HG03045 (cell line): Measurements from ENCODE around the gene SLC10A3.

Experiments
- ATAC-seq: cut with Tn5 transposase; IDR thresholded peaks from one replicate; pipeline ENCODE4 v1.9.1; 2021; ENCODE audit warnings: mild to moderate bottlenecking, moderate library complexity; ENCODE audit not compliant: unreplicated experiment

The SLC10A3 gene

DNA sequence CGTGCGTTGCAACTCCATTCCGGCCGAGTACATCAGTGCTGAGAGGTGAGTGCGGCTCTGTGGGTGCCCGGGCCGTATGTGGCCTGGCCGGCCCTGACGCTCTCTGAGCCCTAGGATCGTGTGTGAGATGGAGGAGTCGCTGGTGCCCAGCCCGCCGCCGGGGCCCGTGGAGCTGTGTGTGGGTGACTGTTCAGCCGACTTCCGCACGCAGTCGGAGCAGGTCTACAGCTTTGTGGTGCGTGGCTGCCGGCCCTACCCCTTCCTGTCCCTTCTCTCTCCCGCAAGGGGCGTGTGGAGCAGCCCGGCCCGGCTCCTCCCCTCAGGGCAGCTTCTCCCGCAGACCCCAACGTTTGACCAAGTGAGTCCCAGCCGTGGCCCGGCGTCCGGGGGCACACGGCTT is 24.4 kb downstream of the SLC10A3 start:
- ATAC-seq, result no peak

DNA sequence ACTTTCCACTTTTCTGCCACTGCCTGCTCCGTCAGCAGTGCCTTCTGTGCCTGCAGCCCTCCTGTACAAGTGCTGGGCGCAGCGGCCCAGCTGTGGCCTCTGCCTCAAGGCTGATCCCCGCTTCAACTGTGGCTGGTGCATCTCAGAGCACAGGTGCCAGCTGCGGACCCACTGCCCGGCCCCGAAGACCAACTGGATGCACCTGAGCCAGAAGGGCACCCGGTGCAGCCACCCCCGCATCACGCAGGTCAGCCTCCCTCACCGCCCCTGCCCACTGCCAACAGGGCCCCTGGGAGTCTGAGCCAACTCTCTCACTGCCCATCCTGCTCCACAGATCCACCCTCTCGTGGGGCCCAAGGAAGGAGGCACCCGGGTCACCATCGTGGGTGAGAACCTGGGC is 24.8 kb downstream of the SLC10A3 start:
- ATAC-seq, result no peak

DNA sequence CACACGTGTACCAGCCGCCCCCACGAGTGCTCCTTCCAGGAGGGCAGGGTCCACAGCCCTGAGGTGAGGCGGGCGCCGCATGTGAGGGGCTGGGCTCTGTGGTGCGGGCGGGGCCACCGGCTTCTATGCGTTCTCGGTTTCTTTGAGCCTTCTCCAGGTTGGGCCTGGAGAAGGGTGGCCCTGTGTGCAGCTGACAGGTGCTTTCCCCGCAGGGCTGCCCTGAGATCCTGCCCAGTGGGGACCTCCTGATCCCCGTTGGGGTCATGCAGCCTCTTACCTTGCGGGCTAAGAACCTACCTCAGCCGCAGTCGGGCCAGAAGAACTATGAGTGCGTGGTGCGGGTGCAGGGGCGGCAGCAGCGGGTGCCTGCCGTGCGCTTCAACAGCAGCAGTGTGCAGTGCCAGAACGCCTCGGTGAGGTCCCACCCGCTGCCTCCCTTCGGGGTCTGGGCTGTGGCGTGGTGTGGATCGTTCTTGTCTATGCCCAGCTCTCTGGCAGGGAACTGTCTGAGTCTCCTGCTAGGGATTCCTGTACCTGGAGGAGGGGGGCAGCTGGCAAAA is 25.5 kb downstream of the SLC10A3 start:
- no peak for ATAC-seq

DNA sequence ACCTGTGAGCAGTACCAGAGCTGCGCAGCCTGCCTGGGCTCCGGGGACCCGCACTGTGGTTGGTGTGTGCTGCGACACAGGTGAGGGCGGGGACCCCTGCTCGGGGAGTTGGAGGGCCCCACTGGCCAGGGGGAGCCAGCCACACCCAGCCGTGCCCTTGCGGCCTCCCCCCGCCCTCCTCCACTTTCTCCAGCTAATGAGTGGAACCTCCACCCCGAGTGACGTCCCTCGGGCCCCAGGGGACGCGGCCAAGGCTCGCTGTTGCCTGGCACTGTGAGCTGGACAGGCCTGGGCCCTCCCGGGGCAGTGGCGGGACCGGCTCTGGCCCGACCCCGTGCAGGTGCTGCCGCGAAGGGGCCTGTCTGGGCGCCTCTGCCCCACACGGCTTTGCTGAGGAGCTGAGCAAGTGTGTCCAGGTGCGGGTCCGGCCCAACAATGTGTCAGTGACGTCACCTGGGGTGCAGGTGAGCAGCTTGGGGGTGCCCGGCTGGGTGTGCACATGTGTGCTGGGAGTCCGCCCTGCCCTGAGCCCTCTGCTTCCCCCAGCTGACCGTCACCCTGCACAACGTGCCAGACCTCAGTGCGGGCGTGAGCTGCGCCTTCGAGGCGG is 26.7 kb downstream of the SLC10A3 start:
- no peak for ATAC-seq

DNA sequence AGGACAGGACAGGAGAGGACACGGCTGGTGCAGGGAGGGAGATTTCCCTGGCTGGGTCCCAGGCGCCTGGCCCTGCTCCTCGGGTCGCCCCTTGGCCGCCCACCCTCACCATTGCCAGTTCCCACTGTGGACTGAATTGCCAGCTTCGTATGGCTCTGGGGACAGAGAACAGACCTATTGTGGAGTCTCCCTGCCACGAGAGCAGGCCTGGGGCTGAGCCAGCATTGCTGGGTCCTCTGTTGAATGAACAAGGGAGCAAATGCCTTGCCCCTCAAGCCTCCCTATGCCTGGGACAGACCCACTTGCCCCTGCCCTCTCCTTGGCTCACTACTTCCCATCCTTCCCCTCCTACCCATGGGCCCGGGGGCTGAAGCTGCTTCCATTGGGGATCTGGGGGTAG is 28.0 kb downstream of the SLC10A3 start:
- no peak for ATAC-seq

DNA sequence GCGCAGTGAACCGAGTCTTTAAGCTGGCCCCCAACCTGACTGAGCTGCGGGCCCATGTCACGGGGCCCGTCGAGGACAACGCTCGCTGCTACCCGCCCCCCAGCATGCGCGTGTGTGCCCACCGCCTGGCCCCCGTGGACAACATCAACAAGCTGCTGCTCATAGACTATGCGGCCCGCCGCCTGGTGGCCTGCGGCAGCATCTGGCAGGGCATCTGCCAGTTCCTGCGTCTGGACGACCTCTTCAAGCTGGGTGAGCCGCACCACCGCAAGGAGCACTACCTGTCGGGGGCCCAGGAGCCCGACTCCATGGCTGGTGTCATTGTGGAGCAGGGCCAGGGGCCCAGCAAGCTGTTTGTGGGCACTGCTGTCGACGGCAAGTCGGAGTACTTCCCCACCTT is 30.1 kb downstream of the SLC10A3 start:
- ATAC-seq, result no peak

DNA sequence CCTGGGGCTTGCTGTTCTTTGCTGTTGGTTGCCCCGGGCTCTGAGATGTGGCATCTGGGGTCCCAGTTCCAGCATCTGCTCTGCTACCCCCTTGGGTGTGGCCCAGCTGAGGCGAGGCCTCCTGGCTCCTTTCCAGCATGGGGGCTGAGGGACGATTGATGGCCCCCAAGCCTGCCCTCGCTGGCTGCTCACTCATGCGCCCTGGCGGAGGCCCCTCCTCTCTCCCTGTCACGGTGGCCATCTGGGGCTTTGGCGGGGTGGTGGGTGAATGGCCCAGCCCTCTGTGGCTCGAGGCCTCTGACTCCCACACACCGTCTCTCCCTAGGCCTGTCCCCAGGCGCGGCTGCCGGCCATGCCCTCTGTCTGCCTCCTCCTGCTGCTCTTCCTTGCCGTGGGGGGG is 30.6 kb downstream of the SLC10A3 start:
- ATAC-seq, result no peak

DNA sequence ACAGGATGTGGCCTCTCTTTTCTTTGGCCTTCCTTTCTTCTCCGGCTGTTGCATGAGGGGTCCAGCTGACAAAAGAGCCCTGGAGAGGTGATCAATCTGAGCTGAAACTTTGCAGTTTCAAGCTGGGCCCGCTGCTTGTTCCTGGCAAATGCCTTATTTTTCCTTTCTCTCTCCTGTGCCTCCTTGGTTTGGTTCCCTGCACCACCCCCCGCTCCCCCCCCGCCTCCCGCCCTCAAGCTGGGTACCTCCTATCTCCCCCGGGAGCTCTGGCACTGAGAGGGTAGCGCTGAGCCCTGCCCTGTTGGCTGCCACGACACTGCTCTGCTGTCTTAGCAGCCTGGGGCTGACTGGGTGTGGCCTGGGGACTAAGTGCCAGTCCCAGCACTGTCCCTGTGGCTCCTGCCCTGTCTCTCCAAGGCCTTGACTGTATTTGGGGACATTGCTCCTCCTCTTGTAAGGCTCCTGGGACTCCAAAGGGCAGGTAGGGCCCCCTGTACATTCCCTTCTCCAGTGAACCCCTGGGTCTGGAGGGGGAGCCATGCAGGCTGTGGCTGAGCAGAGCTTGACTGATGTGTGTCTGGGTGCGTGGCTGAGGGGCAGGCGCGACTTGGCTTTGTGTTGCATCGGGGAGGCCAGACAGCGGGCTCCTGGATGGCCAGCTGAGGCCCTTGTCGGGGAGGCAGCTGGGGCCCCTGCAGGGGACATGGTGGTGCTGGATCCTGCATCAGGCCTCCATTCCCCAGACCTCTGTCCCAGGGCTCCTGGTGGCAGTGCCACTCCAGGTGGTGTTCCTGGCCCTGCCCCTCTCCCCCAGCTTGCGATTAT is 31.3 kb downstream of the SLC10A3 start:
- no peak for ATAC-seq

DNA sequence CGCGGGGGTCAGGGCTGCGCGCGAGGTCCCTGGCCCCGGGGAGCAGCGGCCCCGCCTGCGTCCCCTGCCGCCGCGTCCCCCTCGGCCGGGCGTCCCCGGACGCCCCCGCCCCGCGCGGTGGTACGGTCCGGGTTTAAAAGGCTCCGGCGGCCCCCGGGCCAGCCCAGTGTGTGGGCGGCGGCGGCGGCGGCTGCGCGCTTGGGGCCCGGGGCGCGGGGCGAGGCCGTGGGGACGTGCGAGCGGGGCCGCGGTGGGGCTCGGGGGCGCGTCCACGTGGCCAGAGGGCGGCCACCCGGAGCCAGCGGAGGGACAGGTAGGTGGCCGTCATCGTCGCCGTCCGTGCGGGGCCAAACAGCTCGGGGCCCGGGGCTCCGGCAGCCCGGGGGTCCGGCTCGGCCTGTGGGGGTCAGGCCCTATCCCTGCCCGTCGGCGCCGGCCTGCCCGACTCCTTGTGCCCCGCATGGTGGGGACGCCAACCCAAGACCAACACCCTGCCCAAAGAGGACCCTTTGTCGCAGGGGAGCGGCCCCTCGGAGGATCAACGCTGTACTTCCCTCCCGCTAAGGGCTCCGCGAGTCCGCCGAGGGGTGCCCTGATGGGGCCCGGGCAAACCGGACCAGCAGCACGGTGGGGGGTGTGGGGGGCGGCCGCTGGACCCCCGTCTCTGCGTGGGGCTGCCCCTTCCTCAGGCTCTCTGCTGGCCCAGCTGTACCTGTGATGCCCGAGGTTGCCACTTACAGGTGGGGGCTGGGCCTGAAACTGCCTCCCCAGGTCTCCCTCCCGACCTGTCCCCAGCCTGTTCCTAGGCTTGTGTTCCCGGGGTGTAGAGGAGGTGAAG is 32.1 kb downstream of the SLC10A3 start, which contains the start of gene PLXNA3:
TSS of gene PLXNA3 (plus strand) at position 166 of the 838 bp plus-strand sequence. CDS start 1,903 bp downstream, outside the sequence.
- ATAC-seq, result peak; percentile 58

DNA sequence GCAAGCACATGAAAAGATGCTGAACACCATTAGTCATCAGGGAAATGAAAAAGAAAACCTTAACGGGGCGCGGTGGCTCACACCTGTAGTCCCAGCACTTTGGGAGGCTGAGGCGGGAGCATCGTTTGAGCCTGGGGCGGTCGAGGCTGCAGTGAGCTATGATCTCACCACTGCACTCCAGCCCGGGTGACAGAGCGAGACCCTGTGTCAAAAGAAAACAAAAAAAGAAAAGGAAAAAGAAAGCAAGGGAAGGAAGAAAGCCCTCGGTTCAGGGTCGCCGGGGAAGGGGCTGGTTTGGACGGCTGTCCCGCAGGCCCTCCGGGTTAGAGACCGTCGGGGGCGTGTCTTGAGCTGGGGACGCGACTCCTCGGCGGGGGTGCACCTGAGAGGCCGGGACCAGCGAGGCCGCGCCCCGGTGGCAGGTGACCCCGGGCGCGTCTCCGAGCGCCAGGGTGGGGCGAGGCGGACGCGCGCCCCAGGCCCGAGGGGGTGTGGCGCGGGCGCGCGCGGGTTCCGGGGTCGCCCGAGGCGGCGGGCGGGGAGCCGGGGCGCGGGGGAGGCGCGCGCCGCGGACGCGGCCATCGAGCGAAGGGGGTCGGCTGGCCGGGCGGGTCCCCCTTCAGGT is 32.8 kb downstream of the SLC10A3 start:
- peak; percentile 63 for ATAC-seq

DNA sequence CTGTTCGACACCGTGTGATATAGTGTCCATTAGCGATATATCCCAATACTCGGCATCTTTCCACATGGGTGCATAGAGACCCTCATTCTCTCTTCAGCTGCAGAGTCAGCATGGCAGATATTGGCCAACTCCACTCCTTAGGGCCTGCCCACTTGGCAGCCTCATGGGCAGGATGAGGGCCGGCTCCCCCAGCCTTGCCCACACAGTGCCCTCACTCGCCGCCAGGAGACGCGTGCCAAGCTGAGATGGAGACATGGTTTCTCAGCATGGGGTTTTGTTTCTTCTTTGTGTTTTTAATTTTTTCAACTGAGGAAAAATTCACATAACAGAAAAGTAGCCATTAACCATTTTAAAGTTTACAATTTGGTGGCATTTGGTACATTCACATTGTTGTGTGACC is 37.6 kb downstream of the SLC10A3 start:
- ATAC-seq, result no peak

DNA sequence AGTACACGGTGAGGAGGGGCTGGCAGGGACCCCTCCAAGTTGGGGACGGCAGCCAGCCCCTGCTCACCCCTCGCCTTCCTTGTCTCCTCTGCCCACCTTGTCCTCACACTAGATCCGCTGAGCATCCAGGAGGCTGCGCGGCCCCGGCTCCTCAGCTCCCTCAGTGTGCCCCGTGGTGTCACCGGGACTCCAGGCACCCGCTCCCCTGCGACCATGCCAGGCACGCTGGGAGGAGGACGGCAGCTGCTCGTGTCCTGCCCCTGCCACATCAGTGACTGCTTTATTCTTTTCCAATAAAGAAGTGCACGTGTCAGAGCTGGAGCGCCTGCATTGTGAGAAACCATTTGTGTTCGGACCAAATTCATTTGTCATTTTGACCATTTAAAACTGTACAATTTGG is 40.1 kb downstream of the SLC10A3 start:
- no peak for ATAC-seq

DNA sequence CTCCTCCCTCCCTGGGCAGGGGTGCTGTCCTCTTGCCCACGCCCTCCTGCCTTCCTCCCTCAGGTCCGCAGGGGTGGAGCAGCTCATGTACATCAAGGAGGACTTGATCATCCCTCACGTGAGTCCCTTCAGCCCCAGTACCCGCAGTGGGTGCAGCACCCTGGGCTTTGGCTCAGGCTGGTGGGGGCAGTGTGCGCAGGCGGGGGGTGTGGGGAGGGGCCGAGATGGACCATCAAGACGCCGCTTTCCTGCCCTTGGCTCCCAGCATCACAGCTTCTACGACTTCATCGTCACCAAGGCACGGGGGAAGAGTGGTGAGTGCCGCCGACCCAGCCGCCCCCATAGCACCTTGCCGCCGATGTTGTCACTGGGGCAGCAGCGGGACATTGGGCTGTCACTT is 40.8 kb downstream of the SLC10A3 start:
- no peak for ATAC-seq

DNA sequence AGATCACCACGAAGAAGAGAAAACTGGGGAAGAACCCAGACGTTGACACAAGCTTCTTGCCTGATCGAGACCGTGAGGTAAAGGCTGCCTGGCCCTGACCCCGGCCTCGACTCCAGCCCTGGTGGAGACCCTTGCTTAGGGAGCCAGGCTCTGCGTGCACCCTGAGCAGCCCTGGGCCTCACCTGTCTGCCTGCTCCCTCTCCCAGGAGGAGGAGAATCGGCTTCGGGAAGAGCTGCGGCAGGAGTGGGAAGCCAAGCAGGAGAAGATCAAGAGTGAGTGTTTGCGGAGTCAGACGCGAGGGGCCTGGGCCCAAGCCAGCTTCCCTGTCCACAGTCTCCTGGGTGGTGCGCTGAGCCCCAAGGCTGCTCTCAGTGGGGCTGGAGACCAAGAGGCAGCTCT is 41.9 kb downstream of the SLC10A3 start:
- ATAC-seq, result no peak

DNA sequence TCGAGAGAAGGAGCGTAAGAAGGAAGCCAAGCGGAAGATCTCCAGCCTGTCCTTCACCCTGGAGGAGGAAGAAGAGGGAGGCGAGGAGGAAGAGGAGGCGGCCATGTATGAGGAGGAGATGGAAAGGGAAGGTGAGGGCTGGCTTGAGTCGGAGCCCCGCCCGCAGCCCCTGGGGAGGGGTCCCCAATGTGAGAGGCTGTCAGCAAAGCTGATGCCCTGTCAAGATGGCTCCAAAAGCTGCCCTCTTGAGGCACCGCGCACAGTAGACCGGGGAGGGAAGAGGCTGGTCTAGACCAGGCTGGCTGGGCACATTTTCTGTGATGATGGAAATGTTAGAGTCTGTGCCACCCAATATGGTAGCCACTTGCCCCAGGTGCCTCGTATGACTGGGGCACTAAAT is 44.0 kb downstream of the SLC10A3 start:
- no peak for ATAC-seq

DNA sequence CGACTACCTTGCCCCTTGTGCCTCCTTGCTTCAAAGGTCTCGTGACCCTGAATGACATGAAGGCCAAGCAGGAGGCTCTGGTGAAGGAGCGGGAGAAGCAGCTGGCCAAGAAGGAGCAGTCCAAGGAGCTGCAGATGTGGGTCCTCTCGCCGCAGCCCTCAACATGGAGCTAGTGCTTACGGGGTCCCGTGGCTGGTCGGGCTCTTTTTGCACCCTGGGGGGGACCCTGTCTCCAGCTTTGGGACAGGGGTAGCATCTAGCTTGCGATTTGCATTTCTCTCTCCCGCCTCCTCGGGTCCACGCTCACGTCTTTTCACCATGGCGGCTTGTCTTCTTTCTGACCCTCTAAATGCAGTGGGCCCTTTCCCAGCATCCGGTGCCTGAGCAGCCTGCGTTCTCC is 44.7 kb downstream of the SLC10A3 start:
- ATAC-seq, result no peak

DNA sequence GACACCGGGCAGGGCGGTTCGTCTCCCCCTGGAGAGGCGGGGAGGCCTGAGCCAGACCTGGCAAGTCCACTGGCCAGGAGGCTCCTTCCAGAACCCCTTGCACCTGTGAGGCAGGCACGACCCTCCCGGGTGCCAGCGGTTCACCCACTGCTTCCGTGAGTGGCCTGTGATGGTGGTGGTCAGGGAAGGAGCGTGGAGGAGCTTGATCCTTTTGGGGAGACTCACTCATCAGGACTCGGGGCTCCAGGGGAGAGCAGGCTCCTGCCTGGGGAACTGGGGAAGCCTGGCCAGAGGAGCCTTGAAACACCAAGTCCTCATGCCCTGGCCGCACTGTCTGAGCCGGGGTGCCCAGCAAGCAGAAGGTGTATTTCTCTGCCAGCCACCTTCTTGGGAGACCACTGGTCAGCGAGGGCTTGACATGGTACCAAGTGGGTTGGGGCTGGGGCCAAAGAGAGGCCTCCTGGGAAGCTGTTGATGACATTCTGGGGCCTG is 45.6 kb downstream of the SLC10A3 start:
- ATAC-seq, result no peak

DNA sequence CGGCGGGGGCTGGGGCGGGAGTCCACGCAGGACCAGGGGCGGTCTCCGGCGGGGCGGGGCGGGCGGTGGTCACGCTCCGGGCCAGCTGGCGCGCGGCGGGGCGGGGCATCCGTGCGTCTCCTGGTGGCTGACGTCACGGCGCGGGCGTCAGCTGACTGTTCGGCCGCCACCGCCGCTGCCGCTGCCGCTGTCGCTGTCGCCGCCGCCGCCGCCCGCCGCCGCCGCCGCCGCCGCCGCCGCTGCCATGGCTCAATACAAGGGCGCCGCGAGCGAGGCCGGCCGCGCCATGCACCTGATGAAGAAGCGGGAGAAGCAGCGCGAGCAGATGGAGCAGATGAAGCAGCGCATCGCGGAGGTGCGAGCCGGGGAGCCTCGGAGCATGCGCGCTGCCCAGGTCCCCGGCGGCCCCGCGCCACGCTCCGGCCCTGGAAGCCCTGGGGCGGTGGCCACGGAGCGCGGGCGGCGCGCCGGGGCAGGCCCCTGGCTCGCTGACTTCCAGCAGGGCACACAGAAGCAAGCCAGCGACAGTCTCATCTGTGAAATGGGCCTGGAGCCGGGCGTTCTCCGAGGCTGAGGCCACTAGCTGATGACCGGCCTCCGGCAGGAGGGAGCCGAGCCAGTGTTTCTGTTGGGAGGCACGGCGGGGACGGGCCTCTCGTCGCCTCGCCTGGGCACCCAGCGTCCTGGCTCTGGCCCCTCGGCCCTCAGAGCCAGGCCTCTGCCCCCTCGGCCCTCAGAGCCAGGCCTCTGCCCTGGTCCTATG is 46.3 kb downstream of the SLC10A3 start, which contains the start of gene FAM50A:
TSS of gene FAM50A (plus strand) at position 150 of the 763 bp plus-strand sequence. CDS start at position 245, 95 bp downstream.
- ATAC-seq, result peak; percentile 77

DNA sequence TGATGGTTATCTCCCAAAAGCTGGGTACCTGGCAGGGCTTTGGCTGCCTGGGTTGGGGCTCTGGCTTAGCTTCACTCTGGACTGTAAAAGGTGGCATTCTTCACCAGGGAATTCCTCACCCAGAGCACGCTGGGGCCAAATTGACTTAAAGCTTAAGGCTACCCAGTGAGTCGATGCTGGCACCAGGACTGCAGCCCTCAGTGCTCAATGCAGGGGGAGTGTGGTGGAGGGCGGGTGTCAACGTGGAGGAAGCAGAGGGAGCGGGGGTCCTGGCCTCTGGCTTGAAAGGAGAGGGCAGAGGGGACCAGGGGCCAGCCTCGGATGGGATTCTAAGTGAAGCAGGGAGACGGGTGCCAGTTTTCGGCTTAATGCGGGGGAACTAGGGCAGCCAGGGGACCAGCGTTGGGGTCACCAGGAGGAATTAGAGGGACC is 46.9 kb downstream of the SLC10A3 start:
- no peak for ATAC-seq
